Activated CD8-positive, alpha-beta memory T cell treated with anti-CD3 and anti-CD28 coated beads for 48 hours (primary cell): ENCODE measurements around the gene YWHAH.
"Not testable (repeated sequence)": the region's sequence is repeated elsewhere in the genome, so short reads cannot be mapped to it uniquely, and the experiment has no call there.

Experiments used
- DNase-seq, 3 experiments: peaks; one replicate each; pipeline ENCODE4 v3.0.0-alpha.2; 2020; ENCODE audit warnings: low read depth in 2 of 3, low spot score in 2 of 3

YWHAH gene

DNA sequence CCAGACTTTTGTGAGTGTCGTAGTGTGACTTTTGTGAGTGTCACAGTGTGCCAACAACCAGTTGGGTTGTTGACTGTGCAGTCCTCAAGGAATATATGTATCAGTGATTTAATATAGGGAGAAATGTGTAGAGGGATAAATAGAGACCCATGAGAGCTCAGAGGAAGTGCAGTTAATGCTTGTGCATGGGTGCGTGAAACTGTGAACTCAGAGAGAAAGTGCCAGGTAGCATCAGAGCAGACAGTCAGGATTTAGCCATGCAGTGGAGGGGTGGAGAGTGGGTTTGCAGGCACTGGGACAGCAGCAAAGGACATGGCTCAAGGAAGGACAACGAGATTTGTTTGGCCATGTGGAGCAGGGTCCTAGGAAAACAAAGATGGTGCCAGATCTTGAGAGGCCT lies 33.6 kb downstream of the YWHAH start:
- DNase-seq = no peak

DNA sequence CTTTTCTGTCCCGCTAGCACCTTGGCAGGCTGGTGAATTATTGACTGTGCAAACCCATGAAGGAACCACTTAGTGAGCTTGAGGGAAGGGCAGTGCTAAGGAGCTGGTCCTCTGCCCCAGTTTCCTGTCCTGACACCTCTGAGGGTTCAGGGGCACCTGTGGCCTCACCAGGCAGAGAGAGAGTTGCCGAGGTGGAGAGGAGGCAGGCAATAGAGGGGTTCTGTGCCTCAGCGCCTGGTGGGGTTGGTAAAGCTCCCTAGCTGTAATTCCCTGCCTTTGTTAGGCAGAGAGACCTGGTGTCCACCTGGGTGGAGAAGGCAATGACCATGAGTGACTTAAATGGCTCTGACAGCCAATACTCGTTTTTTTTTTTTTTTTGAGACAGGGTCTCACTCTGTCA lies 36.3 kb downstream of the YWHAH start:
- no peak for DNase-seq

DNA sequence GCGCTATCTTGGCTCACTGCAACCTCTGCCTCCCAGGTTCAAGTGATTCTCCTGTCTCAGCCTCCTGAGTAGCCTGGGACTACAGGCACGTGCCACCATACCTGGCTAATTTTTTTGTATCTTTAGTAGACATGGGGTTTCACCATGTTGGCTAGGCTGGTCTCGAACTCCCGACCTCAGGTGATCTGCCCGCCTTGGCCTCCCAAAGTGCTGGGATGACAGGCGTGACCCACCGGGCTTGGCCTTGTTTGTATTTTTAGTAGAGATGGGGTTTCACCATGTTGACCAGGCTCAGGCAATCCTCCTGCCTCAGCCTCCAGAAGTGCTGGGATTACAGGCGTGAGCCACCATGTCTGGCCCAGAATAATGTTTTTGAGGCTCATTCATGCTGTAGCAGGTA lies 37.6 kb downstream of the YWHAH start:
- not testable (repeated sequence) for DNase-seq

DNA sequence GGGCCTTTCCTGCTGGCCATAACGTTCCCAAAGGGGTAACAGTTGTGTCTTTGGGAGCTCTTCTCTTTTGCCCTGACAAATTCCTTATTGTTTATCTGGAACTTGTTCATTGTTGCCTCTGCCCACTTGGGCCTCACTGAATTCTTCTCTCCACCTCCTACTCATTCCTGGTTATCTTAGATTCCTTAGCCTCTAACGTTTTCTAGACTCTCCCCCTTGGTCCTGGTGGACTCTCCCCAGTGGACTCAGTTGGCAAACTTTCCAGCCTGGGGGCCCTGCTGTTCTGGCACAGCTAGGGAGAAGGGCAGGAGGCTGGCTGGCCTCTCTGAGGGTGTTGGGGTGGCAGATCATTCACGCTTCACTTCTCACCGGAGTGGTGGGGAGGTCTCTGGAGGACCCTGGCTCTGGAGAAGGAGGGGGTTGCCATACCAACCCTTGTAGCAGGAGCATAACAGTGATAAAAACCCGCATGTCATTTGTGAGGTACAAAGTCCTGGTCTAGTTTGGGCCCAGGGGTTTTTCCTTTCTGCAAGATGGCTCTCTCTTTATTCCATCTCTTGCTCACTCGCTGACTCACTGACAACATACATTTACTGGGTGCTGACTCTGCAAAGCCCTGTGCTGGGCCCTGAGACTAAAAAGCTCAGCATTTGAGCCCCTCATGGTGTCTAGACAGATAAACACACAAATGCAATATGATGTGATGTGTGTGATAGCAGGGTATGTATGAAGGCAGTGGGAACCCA lies 39.7 kb downstream of the YWHAH start:
- DNase-seq = no peak

DNA sequence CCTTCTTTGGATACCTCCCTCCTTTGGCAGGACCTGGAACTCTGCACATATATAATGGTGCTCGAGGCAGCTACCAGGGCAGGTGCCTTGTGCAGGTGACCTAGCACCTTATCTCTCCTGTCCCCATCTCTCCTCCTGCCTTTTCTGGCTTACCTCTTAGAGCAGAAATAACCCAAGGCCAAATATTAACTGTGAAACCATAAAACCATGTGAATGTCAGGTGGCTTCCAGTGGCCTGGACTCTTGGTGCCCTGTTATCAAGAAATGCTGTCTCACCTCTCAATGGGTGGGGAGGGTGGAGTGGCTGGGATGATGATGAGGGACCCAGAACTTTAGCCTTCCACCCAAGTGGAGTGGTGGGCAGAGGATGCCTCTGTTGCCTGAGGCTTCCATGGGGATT lies 42.9 kb downstream of the YWHAH start:
- DNase-seq = no peak

DNA sequence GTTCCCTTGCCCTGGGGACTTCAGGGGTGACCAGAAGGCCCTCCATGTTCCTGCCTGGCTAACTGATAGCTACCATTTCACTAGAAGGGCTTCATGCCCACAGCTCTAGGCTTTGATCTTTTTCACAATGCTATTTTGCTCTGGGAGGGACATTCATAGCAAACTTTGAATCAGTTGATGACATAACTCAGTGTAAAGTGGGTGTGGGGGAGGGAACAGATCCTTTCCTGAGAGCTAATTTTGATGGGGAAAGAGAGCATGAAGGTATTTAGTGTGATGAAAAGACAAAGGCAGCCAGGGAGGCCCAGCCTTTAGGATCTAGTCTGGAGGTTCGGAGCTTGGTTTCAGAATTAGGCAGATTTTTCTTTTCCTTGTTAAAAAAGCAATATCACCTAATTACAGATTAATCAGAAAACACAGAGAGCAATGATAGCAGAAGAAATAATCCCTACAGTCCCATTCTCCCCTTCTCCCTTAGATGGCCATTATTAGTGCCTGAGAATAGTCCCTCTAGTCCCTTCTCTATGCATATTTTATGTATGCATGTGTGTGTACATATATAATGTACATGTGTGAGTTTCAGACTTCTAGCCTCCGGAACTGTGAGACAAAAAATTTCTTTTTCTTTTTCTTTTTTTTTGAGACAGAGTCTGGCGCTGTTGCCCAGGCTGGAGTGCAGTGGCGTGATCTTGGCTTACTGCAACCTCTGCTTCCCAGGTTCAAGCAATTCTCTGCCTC lies 46.9 kb downstream of the YWHAH start:
- no peak for DNase-seq

DNA sequence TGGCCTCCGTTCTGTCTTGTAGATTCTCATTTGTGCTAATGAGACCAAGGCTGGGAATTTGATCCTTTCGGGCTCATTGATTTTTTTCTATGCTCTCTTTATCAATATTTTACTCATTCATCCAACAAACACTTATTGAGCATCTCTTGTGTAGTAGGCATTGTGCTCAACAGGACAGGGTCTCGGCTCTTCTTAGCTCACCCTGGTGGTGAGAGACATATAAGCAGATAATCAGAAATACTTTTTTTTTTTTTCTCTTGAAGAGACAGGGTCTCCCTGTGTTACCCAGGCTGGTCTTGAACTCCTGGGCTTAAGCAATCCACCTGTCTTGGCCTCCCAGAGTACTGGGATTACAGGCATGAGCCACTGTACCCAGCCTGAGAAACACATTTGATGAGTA lies 50.7 kb downstream of the YWHAH start:
- DNase-seq = no peak

DNA sequence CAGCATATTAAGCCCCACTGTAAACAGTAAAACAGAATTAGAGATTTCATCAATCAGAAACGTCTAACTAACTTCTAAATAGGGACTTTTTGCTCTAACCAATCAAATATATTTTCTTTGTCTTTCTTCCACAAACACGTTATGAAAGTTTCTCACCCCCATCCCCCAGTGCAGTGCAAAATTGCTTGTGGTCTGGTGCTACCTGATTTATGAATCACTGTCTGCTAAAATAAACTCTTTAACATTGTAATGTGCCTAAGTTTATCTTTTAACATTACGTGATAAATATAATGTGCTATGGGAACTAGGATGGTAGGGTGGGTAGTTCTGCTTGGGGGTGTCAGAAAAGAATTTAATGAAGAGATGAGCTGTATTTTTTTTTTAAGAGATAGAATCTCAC lies 51.5 kb downstream of the YWHAH start:
- no peak for DNase-seq

DNA sequence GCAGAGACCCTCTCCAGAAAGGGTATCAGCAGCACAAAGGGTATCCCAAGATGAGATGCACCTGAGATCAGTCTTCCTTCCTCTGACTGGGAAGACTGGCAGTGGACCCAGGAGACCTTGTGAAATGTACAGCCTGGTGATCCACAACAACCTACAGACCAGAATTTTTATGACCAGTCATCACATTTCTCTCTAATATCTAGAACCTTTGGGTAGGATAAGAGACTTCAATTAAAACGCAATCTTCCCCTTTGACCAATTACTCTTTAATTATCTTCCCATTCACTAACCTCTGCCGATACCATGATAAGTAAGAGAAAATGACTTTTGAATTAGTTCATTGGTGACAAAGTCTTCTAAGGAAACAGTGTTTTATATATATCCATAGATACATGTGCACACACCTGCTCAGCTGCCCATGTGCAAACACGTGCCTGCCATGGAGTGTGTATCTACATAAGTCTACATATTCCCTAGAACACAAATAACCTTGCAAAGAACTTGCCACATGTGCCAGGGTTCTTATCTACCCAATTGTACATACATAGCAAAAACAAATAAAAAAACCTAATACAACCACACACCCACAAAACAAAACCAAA lies 54.5 kb downstream of the YWHAH start:
- DNase-seq = no peak

DNA sequence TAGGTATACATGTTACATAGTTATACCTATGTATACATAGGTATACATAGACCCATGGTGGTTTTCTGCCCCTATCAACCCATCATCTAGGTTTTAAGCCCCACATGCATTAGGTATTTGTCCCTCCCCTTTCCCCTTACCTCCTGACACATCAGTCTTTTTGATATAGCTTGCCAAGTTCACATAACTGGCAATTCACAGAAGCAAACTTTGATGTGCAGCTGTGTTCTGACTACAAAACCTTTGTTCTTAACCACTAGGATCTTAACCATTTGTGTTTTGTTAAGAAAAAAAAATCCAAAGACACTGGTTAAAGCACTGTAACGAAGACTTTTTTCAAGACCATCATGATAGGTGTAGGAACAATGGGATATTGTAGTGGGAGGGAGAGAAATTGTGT lies 55.8 kb downstream of the YWHAH start:
- DNase-seq = no peak

DNA sequence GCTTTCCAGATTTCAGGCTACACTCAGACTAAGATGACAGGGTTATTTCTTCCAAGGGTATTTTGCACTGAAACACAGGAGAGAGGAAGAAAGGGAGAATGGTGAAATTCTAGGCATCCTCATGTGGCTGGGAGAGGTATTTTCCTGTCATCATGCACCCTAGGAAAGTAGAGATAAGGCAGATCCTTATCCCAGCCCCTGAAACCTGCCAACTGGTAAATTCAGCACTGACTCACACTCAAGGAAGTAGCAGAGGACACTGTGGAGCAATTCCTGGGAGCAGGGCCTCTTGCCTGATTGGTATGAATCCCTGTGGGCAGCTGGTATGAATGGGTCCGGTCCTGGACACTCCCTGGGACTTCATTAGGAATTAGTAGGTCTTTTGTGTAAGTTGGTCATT lies 61.1 kb downstream of the YWHAH start:
- DNase-seq = no peak
